PFSK-1 (cell line): Measurements from ENCODE around the gene ID3.

Experiments used
- FOXP2 ChIP-seq: optimal IDR thresholded peaks from 2 replicates; pipeline ENCODE3; 2011; ENCODE audit warnings: borderline replicate concordance, control low read depth, inconsistent platforms; ENCODE audit not compliant: insufficient read depth; ENCODE audit errors: extremely low read length, extremely low read depth
- POLR2AphosphoS5 ChIP-seq: IDR thresholded peaks from 2 replicates; pipeline ENCODE4 v1.6.1; 2012; ENCODE audit warnings: low read depth, mild to moderate bottlenecking, control low read depth, low read length, moderate library complexity
- REST ChIP-seq, 2 experiments: IDR thresholded peaks; 2 replicates each; pipeline versions ENCODE4 v1.6.1 to v1.8.0; 2011 to 2012; ENCODE audit warnings: low read depth in 2 of 2, low read length in 2 of 2, control low read depth in 1 of 2, inconsistent platforms in 1 of 2, mild to moderate bottlenecking in 1 of 2, moderate library complexity in 1 of 2; ENCODE audit not compliant: insufficient read depth in 1 of 2
- SIN3A ChIP-seq: IDR thresholded peaks from 2 replicates; pipeline ENCODE4 v1.6.1; 2012; ENCODE audit warnings: mild to moderate bottlenecking, low read length, moderate library complexity, borderline replicate concordance; ENCODE audit not compliant: insufficient read depth
- TAF1 ChIP-seq: IDR thresholded peaks from 2 replicates; pipeline ENCODE4 v1.6.1; 2012; ENCODE audit warnings: low read length, control low read depth, borderline replicate concordance; ENCODE audit not compliant: insufficient read depth

Gene ID3

GRCh38 chr1:23555986-23556634, 3.2 kb downstream of the ID3 start:
- no peak; the same call in 1 of the 2 replicates for TF ChIP-seq POLR2AphosphoS5
- TF ChIP-seq FOXP2 = no peak
- peak; percentile 29; the same call in 1 of the 2 replicates for TF ChIP-seq SIN3A
- TF ChIP-seq REST (IDR thresholded peaks at IDR 0.05; ENCODE audit: insufficient read depth in 1 of 2, low read depth in 2 of 2, low read length in 2 of 2) = peak in 1 of 2 experiments; percentile 39; a peak in 1 of 4 replicates
- peak; percentile 14; the same call in 1 of the 2 replicates for TF ChIP-seq TAF1

- TF ChIP-seq SIN3A = no peak
- peak; percentile 17; the same call in 1 of the 2 replicates for TF ChIP-seq TAF1
- no peak for TF ChIP-seq REST (IDR thresholded peaks at IDR 0.05; ENCODE audit: insufficient read depth in 1 of 2, low read depth in 2 of 2, low read length in 2 of 2)
Observed at GRCh38 chr1:23555270-23555985, 3.9 kb downstream of the ID3 start.

GRCh38 chr1:23554481-23555269, 4.6 kb downstream of the ID3 start:
- TF ChIP-seq FOXP2 (no peak), TAF1 (peak; percentile 26; the same call in 1 of the 2 replicates), POLR2AphosphoS5 (peak; percentile 71), SIN3A (peak; percentile 53; the same call in 1 of the 2 replicates), REST (IDR thresholded peaks at IDR 0.05; ENCODE audit: insufficient read depth in 1 of 2, low read depth in 2 of 2, low read length in 2 of 2) (0 out of 4 replicates have a peak, but pooled peaks of 1 of the 2 experiments have one; percentile 38)

GRCh38 chr1:23554127-23554480, 5.2 kb downstream of the ID3 start:
- TF ChIP-seq TAF1 (no peak), FOXP2 (no peak), POLR2AphosphoS5 (no peak), REST (IDR thresholded peaks at IDR 0.05; ENCODE audit: insufficient read depth in 1 of 2, low read depth in 2 of 2, low read length in 2 of 2) (no peak), SIN3A (no peak)
